Mesodermal cell (in vitro differentiated cells): Measurements from ENCODE around the gene PCDHB10.
"Not testable (repeated sequence)": the region's sequence is repeated elsewhere in the genome, so short reads cannot be mapped to it uniquely, and the experiment has no call there.

ENCODE experiments used
- H3K27ac ChIP-seq: 2 replicates; pipeline ENCODE4 v1.7.0; 2013; ENCODE audit warnings: mild to moderate bottlenecking, low read depth, low read length, moderate library complexity; ENCODE audit not compliant: severe bottlenecking
- H3K36me3 ChIP-seq: 2 replicates; pipeline ENCODE4 v1.7.1; 2013; ENCODE audit warnings: mild to moderate bottlenecking, low read length, moderate library complexity; ENCODE audit not compliant: control insufficient read depth, insufficient read depth
- H3K4me1 ChIP-seq: one replicate; pipeline ENCODE4 v1.7.1; 2013; ENCODE audit warnings: mild to moderate bottlenecking, low read length; ENCODE audit not compliant: insufficient read depth, control insufficient read depth, poor library complexity, severe bottlenecking
- H3K4me3 ChIP-seq: 2 replicates; pipeline ENCODE4 v1.7.0; 2013; ENCODE audit warnings: low read length, control low read depth, mild to moderate bottlenecking; ENCODE audit not compliant: insufficient read depth, poor library complexity, severe bottlenecking; ENCODE audit errors: extremely low read depth
- H3K9me3 ChIP-seq: 2 replicates; pipeline ENCODE4 v1.7.1; 2013; ENCODE audit warnings: mild to moderate bottlenecking, low read length, moderate library complexity; ENCODE audit not compliant: control insufficient read depth
- WGBS, 2 experiments: methylation state at CpG; one replicate each; pipeline ENCODE4 v1.1.5; 2013; ENCODE audit warnings: missing lambda C conversion rate in 2 of 2; ENCODE audit not compliant: insufficient coverage in 2 of 2; 5-methylcytosine and 5-hydroxymethylcytosine counted together

Gene PCDHB10

GRCh38 chr5:141174291-141175104, 17.7 kb upstream of the PCDHB10 start:
- not testable (repeated sequence) for H3K4me3 ChIP-seq, H3K4me1 ChIP-seq, H3K9me3 ChIP-seq, H3K27ac ChIP-seq, H3K36me3 ChIP-seq
- WGBS, 2 experiments = 94 to 95% methylated on average over 35 to 50 of the region's 79 CpGs

GRCh38 chr5:141175933-141176332, 16.2 kb upstream of the PCDHB10 start:
- no peaks in the 10 kb centered on the region for H3K9me3 ChIP-seq
- no CpG with 5 or more reads among the region's 1 CpG for WGBS, 2 experiments
- H3K4me3 ChIP-seq = no peak overlapping the region
- H3K36me3 ChIP-seq = no peaks in the 10 kb centered on the region
- no peak overlapping the region for H3K27ac ChIP-seq
- no peaks in the 10 kb centered on the region for H3K4me1 ChIP-seq

DNA sequence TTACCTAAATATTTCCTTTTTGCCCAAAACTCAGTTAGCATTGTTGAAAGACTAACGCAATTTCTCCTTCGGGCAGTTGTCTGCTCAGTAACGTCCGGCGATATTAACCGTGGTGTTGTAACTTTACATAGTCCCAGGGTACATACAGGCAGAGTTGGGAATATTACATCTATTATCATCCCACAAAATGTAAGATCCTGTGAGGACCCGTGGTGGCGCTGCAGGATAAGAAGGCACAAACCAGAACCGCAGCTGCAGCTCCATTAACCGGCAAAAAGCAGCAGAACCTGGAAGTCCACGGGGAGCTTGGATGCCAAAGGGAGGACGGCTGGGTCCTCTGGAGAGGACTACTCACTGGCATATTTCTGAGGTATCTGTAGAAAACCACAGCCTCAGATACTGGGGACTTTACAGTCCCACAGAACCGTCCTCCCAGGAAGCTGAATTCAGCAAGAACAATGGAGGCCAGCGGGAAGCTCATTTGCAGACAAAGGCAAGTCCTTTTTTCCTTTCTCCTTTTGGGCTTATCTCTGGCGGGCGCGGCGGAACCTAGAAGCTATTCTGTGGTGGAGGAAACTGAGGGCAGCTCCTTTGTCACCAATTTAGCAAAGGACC, 14.5 kb upstream of the PCDHB10 start, which contains the start of gene PCDHB8:
Gene PCDHB8 (plus strand): TSS at position 214 of the 615 bp plus-strand sequence. CDS start 245 bp downstream, at position 459.
- not testable (repeated sequence) for H3K9me3 ChIP-seq, H3K36me3 ChIP-seq, H3K27ac ChIP-seq, H3K4me1 ChIP-seq, H3K4me3 ChIP-seq
- 84 to 87% methylated on average over 3 to 6 of the region's 18 CpGs for WGBS, 2 experiments

DNA sequence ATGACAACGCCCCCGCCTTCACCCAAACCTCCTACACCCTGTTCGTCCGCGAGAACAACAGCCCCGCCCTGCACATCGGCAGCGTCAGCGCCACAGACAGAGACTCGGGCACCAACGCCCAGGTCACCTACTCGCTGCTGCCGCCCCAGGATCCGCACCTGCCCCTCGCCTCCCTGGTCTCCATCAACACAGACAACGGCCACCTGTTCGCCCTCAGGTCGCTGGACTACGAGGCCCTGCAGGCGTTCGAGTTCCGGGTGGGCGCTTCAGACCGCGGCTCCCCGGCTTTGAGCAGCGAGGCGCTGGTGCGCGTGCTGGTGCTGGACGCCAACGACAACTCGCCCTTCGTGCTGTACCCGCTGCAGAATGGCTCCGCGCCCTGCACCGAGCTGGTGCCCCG, 12.8 kb upstream of the PCDHB10 start:
- not testable (repeated sequence) for H3K4me3 ChIP-seq, H3K27ac ChIP-seq, H3K9me3 ChIP-seq, H3K4me1 ChIP-seq, H3K36me3 ChIP-seq
- WGBS, 2 experiments = 91 to 100% methylated on average over 4 to 10 of the region's 39 CpGs

- not testable (repeated sequence) for H3K4me1 ChIP-seq, H3K4me3 ChIP-seq, H3K27ac ChIP-seq, H3K9me3 ChIP-seq, H3K36me3 ChIP-seq
- 94 to 97% methylated on average over 9 to 10 of the region's 32 CpGs for WGBS, 2 experiments
These were observed 12.3 kb upstream of the PCDHB10 start for GRCh38 chr5:141179876-141180275.

GRCh38 chr5:141180313-141180712, 11.8 kb upstream of the PCDHB10 start:
- no peaks in the 10 kb centered on the region for H3K4me1 ChIP-seq
- no peak overlapping the region for H3K27ac ChIP-seq
- no peaks in the 10 kb centered on the region for H3K36me3 ChIP-seq
- no peak overlapping the region for H3K4me3 ChIP-seq
- 100% methylated on average over 1 of the region's 1 CpG; no CpG with 5 or more reads in 1 of the 2 experiments for WGBS, 2 experiments
- H3K9me3 ChIP-seq = no peaks in the 10 kb centered on the region

- Histone ChIP-seq H3K9me3 (no peaks in the 10 kb centered on the region), H3K27ac (no peak within 1 kb of the TSS), H3K4me1 (no peaks in the 10 kb centered on the region), H3K36me3 (no peaks in the 10 kb centered on the region), H3K4me3 (peak within 1 kb of the TSS; percentile 12)
- WGBS, 2 experiments = 60% methylated on average over 13 of the region's 13 CpGs
These were observed 9.9 kb upstream of the PCDHB10 start, which contains the start of gene PCDHB16 for GRCh38 chr5:141182248-141182647. Gene PCDHB16 (plus strand): TSS chr5:141182387. CDS start chr5:141182560, 173 bp downstream.

DNA sequence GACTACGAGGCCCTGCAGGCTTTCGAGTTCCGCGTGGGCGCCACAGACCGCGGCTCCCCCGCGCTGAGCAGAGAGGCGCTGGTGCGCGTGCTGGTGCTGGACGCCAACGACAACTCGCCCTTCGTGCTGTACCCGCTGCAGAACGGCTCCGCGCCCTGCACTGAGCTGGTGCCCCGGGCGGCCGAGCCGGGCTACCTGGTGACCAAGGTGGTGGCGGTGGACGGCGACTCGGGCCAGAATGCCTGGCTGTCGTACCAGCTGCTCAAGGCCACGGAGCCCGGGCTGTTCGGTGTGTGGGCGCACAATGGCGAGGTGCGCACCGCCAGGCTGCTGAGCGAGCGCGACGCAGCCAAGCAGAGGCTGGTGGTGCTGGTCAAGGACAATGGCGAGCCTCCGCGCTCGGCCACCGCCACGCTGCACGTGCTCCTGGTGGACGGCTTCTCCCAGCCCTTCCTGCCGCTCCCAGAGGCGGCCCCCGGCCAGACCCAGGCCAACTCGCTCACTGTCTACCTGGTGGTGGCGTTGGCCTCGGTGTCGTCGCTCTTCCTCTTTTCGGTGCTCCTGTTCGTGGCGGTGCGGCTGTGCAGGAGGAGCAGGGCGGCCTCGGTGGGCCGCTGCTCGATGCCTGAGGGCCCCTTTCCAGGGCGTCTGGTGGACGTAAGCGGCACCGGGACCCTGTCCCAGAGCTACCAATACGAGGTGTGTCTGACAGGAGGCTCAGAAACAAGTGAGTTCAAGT, 7.9 kb upstream of the PCDHB10 start:
- H3K4me3 ChIP-seq, H3K36me3 ChIP-seq, H3K4me1 ChIP-seq, H3K27ac ChIP-seq, H3K9me3 ChIP-seq: not testable (repeated sequence)
- WGBS, 2 experiments = 89 to 93% methylated on average over 25 of the region's 69 CpGs

DNA sequence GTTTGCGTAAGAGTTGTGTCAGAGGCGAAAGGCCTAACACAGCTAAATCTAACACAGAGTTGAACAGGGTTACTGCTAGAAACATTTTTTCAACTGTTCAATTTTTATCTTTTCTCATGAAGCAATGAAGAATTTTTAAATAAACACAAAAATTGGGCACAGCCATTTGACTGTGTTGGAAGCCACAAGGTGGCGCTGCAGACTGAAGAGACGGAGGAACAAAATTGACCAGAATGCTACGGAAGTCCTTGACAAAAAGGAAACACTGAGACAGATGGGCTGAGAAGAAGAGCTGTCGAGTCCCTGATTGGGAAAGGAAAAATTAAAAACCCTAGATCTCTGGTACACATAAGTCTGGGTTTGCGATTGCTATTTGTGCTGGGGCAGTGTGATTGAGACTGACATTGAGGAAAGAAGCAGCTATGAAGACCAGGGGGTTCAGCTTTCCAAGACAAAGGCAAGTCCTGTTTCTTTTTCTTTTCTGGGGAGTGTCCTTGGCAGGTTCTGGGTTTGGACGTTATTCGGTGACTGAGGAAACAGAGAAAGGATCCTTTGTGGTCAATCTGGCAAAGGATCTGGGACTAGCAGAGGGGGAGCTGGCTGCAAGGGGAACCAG, 5.1 kb upstream of the PCDHB10 start, which contains the start of gene PCDHB9:
Gene PCDHB9 (plus strand): TSS at position 265 of the 616 bp plus-strand sequence. CDS start 158 bp downstream, at position 423.
- Histone ChIP-seq H3K27ac (no peak within 1 kb of the TSS), H3K36me3 (no peaks in the 10 kb centered on the region), H3K9me3 (no peaks in the 10 kb centered on the region), H3K4me3 (no peak within 1 kb of the TSS), H3K4me1 (no peaks in the 10 kb centered on the region)
- 44 to 47% methylated on average over 5 to 7 of the region's 9 CpGs for WGBS, 2 experiments

DNA sequence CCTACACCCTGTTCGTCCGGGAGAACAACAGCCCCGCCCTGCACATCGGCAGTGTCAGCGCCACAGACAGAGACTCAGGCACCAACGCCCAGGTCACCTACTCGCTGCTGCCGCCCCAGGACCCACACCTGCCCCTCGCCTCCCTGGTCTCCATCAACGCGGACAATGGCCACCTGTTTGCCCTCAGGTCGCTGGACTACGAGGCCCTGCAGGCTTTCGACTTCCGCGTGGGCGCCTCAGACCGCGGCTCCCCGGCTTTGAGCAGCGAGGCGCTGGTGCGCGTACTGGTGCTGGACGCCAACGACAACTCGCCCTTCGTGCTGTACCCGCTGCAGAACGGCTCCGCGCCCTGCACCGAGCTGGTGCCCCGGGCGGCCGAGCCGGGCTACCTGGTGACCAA, 3.5 kb upstream of the PCDHB10 start:
- not testable (repeated sequence) for H3K36me3 ChIP-seq, H3K4me3 ChIP-seq, H3K4me1 ChIP-seq, H3K9me3 ChIP-seq, H3K27ac ChIP-seq
- 97 to 100% methylated on average over 5 to 17 of the region's 37 CpGs for WGBS, 2 experiments
